ENCODE results near the gene SMURF1.

The SMURF1 gene

GRCh38 chr7:99096124-99096887 is 47.6 kb downstream of the SMURF1 start:
- peak; percentile 27 for DNase-seq

- no peak for DNase-seq
Measured at GRCh38 chr7:99095698-99096097, 48.2 kb downstream of the SMURF1 start.

- no peak for DNase-seq
Measured at GRCh38 chr7:99094401-99094800, 49.5 kb downstream of the SMURF1 start.

- DNase-seq = peak; percentile 58
Measured at GRCh38 chr7:99092064-99092720, 51.7 kb downstream of the SMURF1 start.

GRCh38 chr7:99090771-99091542 is 53.0 kb downstream of the SMURF1 start:
- DNase-seq = no peak

GRCh38 chr7:99089914-99090629 is 53.8 kb downstream of the SMURF1 start:
- DNase-seq = no peak

GRCh38 chr7:99086944-99087343 is 57.0 kb downstream of the SMURF1 start:
- no peak for DNase-seq

- no peak for DNase-seq
Measured at GRCh38 chr7:99086532-99086931, 57.4 kb downstream of the SMURF1 start.

- DNase-seq = no peak
Measured at GRCh38 chr7:99083733-99084132, 60.2 kb downstream of the SMURF1 start.

GRCh38 chr7:99083068-99083651 is 60.7 kb downstream of the SMURF1 start:
- DNase-seq = no peak

GRCh38 chr7:99080679-99081078 is 63.2 kb downstream of the SMURF1 start:
- DNase-seq = no peak

GRCh38 chr7:99079104-99079503 is 64.8 kb downstream of the SMURF1 start:
- no peak for DNase-seq

GRCh38 chr7:99078416-99078815 is 65.5 kb downstream of the SMURF1 start:
- no peak for DNase-seq

- DNase-seq = no peak
Measured at GRCh38 chr7:99076615-99077014, 67.3 kb downstream of the SMURF1 start.

- no peak for DNase-seq
Measured at GRCh38 chr7:99073839-99074446, 70.0 kb downstream of the SMURF1 start.

GRCh38 chr7:99072126-99072525 is 71.8 kb downstream of the SMURF1 start:
- DNase-seq = no peak

- no peak for DNase-seq
Measured at GRCh38 chr7:99070361-99070760, 73.5 kb downstream of the SMURF1 start.

GRCh38 chr7:99061001-99061776 is 82.7 kb downstream of the SMURF1 start:
- DNase-seq = no peak

- DNase-seq = no peak
Measured at GRCh38 chr7:99054781-99055180, 89.1 kb downstream of the SMURF1 start.

- no peak for DNase-seq
Measured at GRCh38 chr7:99050971-99051370, 92.9 kb downstream of the SMURF1 start.

GRCh38 chr7:99047526-99048077 is 96.3 kb downstream of the SMURF1 start:
- no peak for DNase-seq
